Endothelial cell of umbilical vein (primary cell): ENCODE results near the gene PNPLA7. TPM values are rescaled to one million over a fixed set of nuclear protein-coding genes. Genes with fewer than 3 reads are reported as not detected.

Source experiments
- BruUV-seq: library from RNA; stranded (reverse); fragments of 400-500 nt; replicated peaks from 2 replicates; lab custom pipeline; 2021; lab: Mats Ljungman, UMichigan
- CTCF ChIA-PET: fragments of 300-600, 350-600 bp; sonication (Branson Sonifier 250); formaldehyde crosslinking; loops from one replicate; lab custom pipeline; 2021; ENCODE audit warnings: antibody characterized with exemption, inconsistent platforms; lab: Charles Lee
- POLR2A ChIA-PET: fragments of 300-600, 350-600 bp; sonication (Branson Sonifier 250); formaldehyde crosslinking; loops from one replicate; lab custom pipeline; 2021; ENCODE audit warnings: antibody characterized with exemption, inconsistent platforms; lab: Charles Lee
- DNase-seq: peaks from one replicate; pipeline ENCODE4 v3.0.0-alpha.2; 2011; ENCODE audit warnings: low read depth, low spot score
- FAIRE-seq: peaks from 2 replicates; lab custom pipeline; 2011; peaks lifted over from hg19 to GRCh38; lab: Jason Lieb, UNC
- H2AFZ ChIP-seq: 2 replicates; pipeline ENCODE4 v1.6.0; 2012; ENCODE audit warnings: low read depth, low read length, control low read depth, inconsistent platforms
- H3K27ac ChIP-seq: 2 replicates; pipeline ENCODE4 v1.5.1; 2011; ENCODE audit warnings: low read depth, mild to moderate bottlenecking, control low read depth, low read length, moderate library complexity; ENCODE audit not compliant: insufficient read depth
- H3K27me3 ChIP-seq, 2 experiments: 2 replicates each; pipeline versions ENCODE4 v1.6.0 to v1.6.1; 2011; ENCODE audit warnings: low read length in 2 of 2, mixed read lengths in 1 of 2; ENCODE audit not compliant: control insufficient read depth in 2 of 2, insufficient read depth in 2 of 2
- H3K36me3 ChIP-seq, 2 experiments: 2 replicates in 1 of 2; 3 replicates in 1 of 2; pipeline ENCODE4 v1.5.1; 2011; ENCODE audit warnings: low read length in 2 of 2, mild to moderate bottlenecking in 1 of 2, moderate library complexity in 1 of 2; ENCODE audit not compliant: control insufficient read depth in 2 of 2, insufficient read depth in 2 of 2; ENCODE audit errors: extremely low read depth in 1 of 2
- H3K4me1 ChIP-seq: 3 replicates; pipeline ENCODE4 v1.5.1; 2011; ENCODE audit warnings: mild to moderate bottlenecking, low read length; ENCODE audit not compliant: control insufficient read depth, insufficient read depth; ENCODE audit errors: extremely low read depth
- H3K4me2 ChIP-seq: 2 replicates; pipeline ENCODE4 v1.6.1; 2011; ENCODE audit warnings: low read length, control low read depth, mixed read lengths; ENCODE audit not compliant: insufficient read depth
- H3K4me3 ChIP-seq, 3 experiments: fragments of 200-600 bp in 1 of 3; sonication (generic), shearing (Covaris generic) in 1 of 3; replicated peaks in 1 of 3; 2 replicates each; pipeline ENCODE4 v1.5.1; 2011 to 2016; ENCODE audit warnings: control low read depth in 3 of 3, low read length in 3 of 3, mild to moderate bottlenecking in 2 of 3, inconsistent platforms in 1 of 3, low read depth in 1 of 3, moderate library complexity in 1 of 3; ENCODE audit not compliant: insufficient read depth in 1 of 3
- H3K79me2 ChIP-seq: 2 replicates; pipeline ENCODE4 v1.6.0; 2012; ENCODE audit warnings: low read length, inconsistent platforms; ENCODE audit not compliant: control insufficient read depth, insufficient read depth
- H3K9ac ChIP-seq: replicated peaks from 2 replicates; pipeline ENCODE3; 2011; ENCODE audit warnings: low read length, control low read depth; ENCODE audit not compliant: insufficient read depth; ENCODE audit errors: extremely low read depth
- H3K9me1 ChIP-seq: replicated peaks from 3 replicates; pipeline ENCODE4 v1.6.0; 2011; ENCODE audit warnings: mild to moderate bottlenecking, low read length; ENCODE audit not compliant: control insufficient read depth, insufficient read depth; ENCODE audit errors: extremely low read depth
- H3K9me3 ChIP-seq: replicated peaks from 2 replicates; pipeline ENCODE4 v1.5.1; 2012; ENCODE audit warnings: low read length, inconsistent platforms; ENCODE audit not compliant: control insufficient read depth, insufficient read depth
- H4K20me1 ChIP-seq: replicated peaks from 2 replicates; pipeline ENCODE3; 2011; ENCODE audit warnings: mild to moderate bottlenecking, low read length; ENCODE audit not compliant: control insufficient read depth, insufficient read depth; ENCODE audit errors: extremely low read depth
- EZH2 ChIP-seq: IDR thresholded peaks from 2 replicates; pipeline ENCODE4 v1.6.1; 2012; ENCODE audit warnings: borderline replicate concordance, low read depth, mild to moderate bottlenecking, moderate library complexity, low read length, inconsistent platforms; ENCODE audit not compliant: severe bottlenecking
- FOS ChIP-seq: IDR thresholded peaks from 2 replicates; pipeline ENCODE4 v1.6.1; 2011; ENCODE audit warnings: mild to moderate bottlenecking, low read length, moderate library complexity, borderline replicate concordance; ENCODE audit not compliant: insufficient read depth
- GATA2 ChIP-seq: IDR thresholded peaks from 2 replicates; pipeline ENCODE4 v1.7.0; 2011; ENCODE audit warnings: low read depth, mild to moderate bottlenecking, moderate library complexity, mixed read lengths, low read length; ENCODE audit not compliant: insufficient read length, insufficient read depth
- JUN ChIP-seq: IDR thresholded peaks from 2 replicates; pipeline ENCODE4 v1.6.1; 2011; ENCODE audit warnings: borderline replicate concordance, low read depth; ENCODE audit not compliant: insufficient read length, insufficient read depth
- MYC ChIP-seq: IDR thresholded peaks from one replicate; pipeline ENCODE4 v1.6.1; 2011; ENCODE audit warnings: mild to moderate bottlenecking, low read depth, low read length
- POLR2A ChIP-seq: IDR thresholded peaks from 2 replicates; pipeline ENCODE4 v1.6.1; 2012; ENCODE audit warnings: low read depth, mild to moderate bottlenecking, control low read depth, low read length
- POLR2AphosphoS5 ChIP-seq: IDR thresholded peaks from 2 replicates; pipeline ENCODE4 v1.6.1; 2012; ENCODE audit warnings: low read depth, mild to moderate bottlenecking, control low read depth, low read length, moderate library complexity; ENCODE audit not compliant: insufficient read depth
- dilution Hi-C: fragments of 300-500 bp; cut with MboI; formaldehyde crosslinking; loops from one replicate; pipeline ENCODE4 v1.15.0; 2019; ENCODE audit warnings: low sequenced_read_pairs; ENCODE audit not compliant: extremely low pct_ligation_motif_present
- intact Hi-C: fragments of 100-400 bp; cut with micrococcal nuclease; formaldehyde crosslinking; loops from one replicate; pipeline ENCODE4 v1.10.0; 2022
- polyA plus RNA-seq, 4 experiments: library from polyadenylated mRNA; depleted of rRNA in 3 of 4; stranded (reverse) in 3 of 4; unstranded in 1 of 4; fragments of >200 nt; gene quantifications; 2 replicates each; pipeline versions ENCODE4 v1.2.1 to v1.2.3, GENCODE V29; 2011 to 2012; ENCODE audit warnings: missing spikeins in 1 of 4
- total RNA-seq: library from RNA; stranded (reverse); gene quantifications from 2 replicates; pipeline ENCODE4 v1.2.3, GENCODE V29; 2021
- TF ChIP-seq, protein P1 (sequence below): IDR thresholded peaks from 2 replicates; pipeline ENCODE4 v1.6.1; 2011; ENCODE audit not compliant: insufficient read depth, insufficient read length
- TF ChIP-seq, protein P2 (sequence below), 2 donors: IDR thresholded peaks; 1 replicate in 1 of 2; 2 replicates in 1 of 2; pipeline ENCODE4 v1.5.1; 2011; ENCODE audit warnings: low read length in 2 of 2, mild to moderate bottlenecking in 2 of 2, moderate library complexity in 2 of 2, control low read depth in 1 of 2, inconsistent platforms in 1 of 2, low read depth in 1 of 2; ENCODE audit not compliant: insufficient read depth in 1 of 2; ENCODE audit errors: extremely low read depth in 1 of 2

The PNPLA7 gene
- total and polyA plus RNA-seq, 2 donors (not counting 3 experiments of a cell fraction or from before 2014, with no cell fraction given), result 1.0 to 1.9 TPM

- Histone ChIP-seq H3K27me3 (no peaks in the 10 kb centered on the region), H3K36me3 (no peaks in the 10 kb centered on the region), H3K4me1 (peaks cover 4% of the 10 kb centered on the region), H3K9me1 (no peaks in the 10 kb centered on the region), H3K9me3 (no peaks in the 10 kb centered on the region), H3K4me2 (no peak overlapping the region), H2AFZ (no peak overlapping the region), H3K9ac (no peak overlapping the region), H3K79me2 (peaks cover 9% of the 10 kb centered on the region), H3K27ac (no peak overlapping the region), H4K20me1 (no peaks in the 10 kb centered on the region), H3K4me3 (no peak overlapping the region)
- dilution Hi-C loops (no loop called here), intact Hi-C loops (no loop called here)
- TF ChIP-seq EZH2 (no peak), JUN (no peak), GATA2 (no peak), FOS (no peak), POLR2AphosphoS5 (no peak), MYC (no peak), POLR2A (no peak)
- TF ChIP-seq, protein P1, sequence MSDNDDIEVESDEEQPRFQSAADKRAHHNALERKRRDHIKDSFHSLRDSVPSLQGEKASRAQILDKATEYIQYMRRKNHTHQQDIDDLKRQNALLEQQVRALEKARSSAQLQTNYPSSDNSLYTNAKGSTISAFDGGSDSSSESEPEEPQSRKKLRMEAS, result no peak
- TF ChIP-seq, protein P2, sequence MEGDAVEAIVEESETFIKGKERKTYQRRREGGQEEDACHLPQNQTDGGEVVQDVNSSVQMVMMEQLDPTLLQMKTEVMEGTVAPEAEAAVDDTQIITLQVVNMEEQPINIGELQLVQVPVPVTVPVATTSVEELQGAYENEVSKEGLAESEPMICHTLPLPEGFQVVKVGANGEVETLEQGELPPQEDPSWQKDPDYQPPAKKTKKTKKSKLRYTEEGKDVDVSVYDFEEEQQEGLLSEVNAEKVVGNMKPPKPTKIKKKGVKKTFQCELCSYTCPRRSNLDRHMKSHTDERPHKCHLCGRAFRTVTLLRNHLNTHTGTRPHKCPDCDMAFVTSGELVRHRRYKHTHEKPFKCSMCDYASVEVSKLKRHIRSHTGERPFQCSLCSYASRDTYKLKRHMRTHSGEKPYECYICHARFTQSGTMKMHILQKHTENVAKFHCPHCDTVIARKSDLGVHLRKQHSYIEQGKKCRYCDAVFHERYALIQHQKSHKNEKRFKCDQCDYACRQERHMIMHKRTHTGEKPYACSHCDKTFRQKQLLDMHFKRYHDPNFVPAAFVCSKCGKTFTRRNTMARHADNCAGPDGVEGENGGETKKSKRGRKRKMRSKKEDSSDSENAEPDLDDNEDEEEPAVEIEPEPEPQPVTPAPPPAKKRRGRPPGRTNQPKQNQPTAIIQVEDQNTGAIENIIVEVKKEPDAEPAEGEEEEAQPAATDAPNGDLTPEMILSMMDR (IDR thresholded peaks at IDR 0.05; ENCODE audit: extremely low read depth in 1 of 2, insufficient read depth in 1 of 2, low read depth in 1 of 2, low read length in 2 of 2), result no peak
- no TSS peak for BruUV-seq
- ChIA-PET CTCF (no interaction called here), POLR2A (no interaction called here)
- FAIRE-seq (no peak), DNase-seq (no peak)
These were observed 89.6 kb downstream of the PNPLA7 start for GRCh38 chr9:137460363-137461315.
